HG02678 (cell line): ENCODE data around the gene RAB3C.
"Not testable (repeated sequence)": the region's sequence is repeated elsewhere in the genome, so short reads cannot be mapped to it uniquely, and the experiment has no call there.

Experiments used
- ATAC-seq: cut with Tn5 transposase; IDR thresholded peaks from one replicate; pipeline ENCODE4 v1.9.1; 2021; ENCODE audit warnings: mild to moderate bottlenecking, moderate library complexity; ENCODE audit not compliant: unreplicated experiment

Gene RAB3C

GRCh38 chr5:58582803-58583491, at the start of gene RAB3C:
TSS of gene RAB3C (plus strand) at chr5:58583075. CDS start at chr5:58583209, 134 bp downstream.
- ATAC-seq = peak; percentile 100

GRCh38 chr5:58541935-58542334, 40.9 kb upstream of the RAB3C start:
- not testable (repeated sequence) for ATAC-seq

DNA sequence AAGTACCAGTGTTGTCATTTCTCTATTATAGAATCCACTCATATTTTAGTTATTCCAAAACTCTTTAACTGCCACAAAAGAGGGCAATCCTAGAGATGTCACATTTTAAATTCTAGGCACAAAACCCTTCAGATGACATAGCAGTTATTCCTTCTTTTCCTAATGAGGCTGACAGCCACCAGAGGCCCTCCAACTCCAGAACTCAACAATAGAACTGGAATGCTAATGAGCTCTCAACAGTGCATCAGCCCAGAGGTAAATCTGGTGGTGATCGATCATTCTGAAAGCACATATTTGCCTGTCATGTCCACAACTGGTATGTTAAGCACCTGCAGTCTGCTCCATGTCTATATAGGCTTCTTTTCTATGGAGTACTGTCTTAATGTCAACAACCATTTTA, 40.2 kb upstream of the RAB3C start:
- no peak for ATAC-seq

- ATAC-seq = no peak
These were observed 39.2 kb upstream of the RAB3C start for GRCh38 chr5:58543723-58544122.

DNA sequence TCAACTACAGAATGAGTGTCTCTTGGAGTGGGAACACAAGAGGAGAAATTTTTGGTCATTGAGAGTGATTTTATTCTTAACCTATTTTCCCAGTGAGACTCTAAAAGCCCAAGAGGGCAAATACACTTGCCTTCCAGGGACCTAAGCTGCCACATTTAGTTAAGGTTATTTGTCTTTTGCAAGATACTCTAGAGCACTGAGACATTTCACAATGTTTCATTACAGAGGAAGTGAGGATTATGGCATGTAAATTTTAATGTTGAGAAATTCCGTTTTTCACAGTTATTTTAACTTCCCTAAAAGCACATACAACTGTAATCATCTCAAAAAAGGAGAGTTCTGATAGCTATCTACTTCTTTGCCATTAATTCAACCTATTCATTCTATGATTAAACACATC, 38.7 kb upstream of the RAB3C start:
- no peak for ATAC-seq

DNA sequence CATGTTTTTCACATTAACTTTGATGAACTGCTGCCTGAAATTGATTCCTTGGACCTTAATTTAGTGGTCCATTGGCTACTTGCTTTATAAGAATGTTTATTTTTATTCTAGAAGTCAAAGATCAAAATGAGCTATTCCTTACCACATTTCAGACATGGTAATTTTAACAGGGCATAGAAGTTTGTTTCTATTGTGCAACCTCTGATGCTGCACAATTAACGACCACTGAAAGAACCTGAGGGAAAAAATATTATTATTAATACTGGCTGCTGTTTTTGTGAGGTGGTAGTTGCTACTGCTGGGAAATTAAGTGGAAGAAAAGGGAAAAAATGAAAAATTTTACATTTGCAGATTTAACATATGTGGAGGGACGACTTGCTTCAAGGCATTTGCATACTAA, 37.9 kb upstream of the RAB3C start:
- no peak for ATAC-seq

GRCh38 chr5:58545912-58546311, 37.0 kb upstream of the RAB3C start:
- ATAC-seq = peak; percentile 97

GRCh38 chr5:58548068-58548467, 34.8 kb upstream of the RAB3C start:
- ATAC-seq = no peak

DNA sequence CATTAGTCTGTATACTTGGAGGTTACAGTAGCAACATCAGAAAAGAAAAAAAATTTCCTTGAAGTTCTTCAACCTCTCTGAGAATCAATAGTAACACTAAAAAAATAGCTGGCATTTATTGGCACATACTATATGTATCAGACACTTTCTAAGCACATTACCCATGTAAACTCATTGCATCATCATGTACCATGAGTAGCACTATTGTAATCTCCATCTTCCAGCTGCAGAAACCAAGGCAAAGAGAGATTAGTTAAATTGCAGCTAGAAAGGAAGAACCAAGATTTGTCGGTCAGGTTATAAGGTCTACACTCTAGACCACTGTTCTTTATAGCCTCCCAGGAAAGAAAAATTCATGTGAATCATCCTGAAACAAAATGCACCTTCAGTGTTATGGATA, 31.4 kb upstream of the RAB3C start:
- no peak for ATAC-seq

- not testable (repeated sequence) for ATAC-seq
These were observed 25.1 kb upstream of the RAB3C start for GRCh38 chr5:58557665-58558338.

GRCh38 chr5:58563016-58563700, 19.7 kb upstream of the RAB3C start:
- ATAC-seq = not testable (repeated sequence)

DNA sequence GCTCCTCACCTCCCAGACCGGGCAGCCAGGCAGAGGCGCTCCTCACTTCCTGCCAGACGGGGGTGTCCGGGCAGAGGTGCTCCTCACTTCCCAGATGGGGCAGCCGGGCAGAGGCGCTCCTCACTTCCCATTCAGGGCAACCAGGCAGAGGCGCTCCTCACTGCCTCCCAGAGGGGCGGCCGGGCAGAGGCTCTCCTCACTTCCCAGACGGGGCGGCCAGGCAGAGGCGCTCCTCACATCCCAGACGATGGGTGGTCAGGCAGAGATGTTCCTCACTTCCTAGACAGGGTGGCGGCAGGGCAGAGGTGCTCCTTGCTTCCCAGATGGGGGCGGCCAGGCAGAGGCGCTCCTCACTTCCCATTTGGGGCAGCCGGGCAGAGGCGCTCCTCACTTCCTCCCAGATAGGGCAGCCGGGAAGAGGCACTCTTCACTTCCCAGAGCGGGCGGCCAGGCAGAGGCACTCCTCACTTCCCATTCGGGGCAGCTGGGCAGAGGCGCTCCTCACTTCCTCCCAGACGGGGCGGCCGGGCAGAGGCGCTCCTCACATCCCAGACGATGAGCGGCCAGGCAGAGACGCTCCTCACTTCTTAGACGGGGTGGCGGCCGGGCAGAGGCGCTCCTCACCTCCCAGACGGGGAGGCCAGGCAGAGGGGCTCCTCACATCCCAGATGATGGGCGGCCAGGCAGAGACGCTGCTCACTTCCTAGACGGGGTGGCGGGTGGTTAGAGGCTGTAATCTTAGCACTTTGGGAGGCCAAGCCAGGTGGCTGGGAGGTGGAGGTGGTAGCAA, 18.6 kb upstream of the RAB3C start:
- ATAC-seq = not testable (repeated sequence)

DNA sequence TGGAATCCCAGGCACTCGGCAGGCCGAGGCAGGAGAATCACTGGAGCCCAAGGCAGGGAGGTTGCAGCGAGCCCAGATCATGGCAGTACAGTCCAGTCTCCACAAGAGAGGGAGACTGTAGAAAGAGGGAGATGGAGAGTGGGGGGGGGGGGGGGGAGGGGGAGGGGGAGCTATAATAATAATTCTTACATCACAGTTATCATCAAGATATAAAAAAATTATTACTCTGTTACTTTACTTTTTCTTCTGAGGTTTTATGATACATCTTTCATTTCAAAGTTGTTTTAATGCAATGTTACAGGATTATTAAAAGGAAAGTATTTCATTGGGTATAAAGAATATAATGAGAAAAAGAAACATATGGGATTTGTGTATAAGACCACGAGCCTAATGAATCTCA, 17.8 kb upstream of the RAB3C start:
- no peak for ATAC-seq

DNA sequence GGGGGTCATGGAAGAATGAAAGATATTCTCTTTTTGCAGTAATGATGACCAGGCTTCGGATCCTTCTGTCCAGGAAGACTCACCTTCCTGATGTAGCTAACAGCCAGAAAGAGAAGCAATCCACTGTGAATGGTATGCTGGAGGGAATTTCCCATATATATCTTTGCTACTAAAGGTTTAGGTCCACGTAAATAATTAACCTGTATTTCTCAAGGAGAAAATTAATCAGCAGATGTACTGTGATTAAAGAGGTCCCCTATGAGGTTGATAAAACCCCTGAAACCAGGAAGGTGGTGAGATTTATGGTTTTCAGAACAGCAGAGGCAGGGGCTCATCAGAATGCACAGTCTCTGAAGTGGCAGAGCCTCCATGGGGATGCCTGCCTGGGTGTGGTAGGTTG, 11.4 kb upstream of the RAB3C start:
- no peak for ATAC-seq

DNA sequence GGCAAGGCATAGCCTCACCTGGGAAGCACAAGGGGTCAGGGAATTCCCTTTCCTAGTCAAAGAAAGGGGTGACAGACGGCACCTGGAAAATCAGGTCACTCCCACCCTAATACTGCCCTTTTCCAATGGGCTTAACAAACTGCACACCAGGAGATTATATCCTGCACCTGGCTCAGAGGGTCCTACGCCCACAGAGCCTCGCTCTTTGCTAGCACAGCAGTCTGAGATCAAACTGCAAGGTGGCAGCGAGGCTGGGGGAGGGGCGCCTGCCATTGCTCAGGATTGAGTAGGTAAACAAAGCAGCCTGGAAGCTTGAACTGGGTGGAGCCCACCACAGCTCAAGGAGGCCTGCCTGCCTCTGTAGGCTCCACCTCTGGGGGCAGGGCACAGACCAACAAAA, 9.9 kb upstream of the RAB3C start:
- ATAC-seq = not testable (repeated sequence)

GRCh38 chr5:58579781-58580180, 3.1 kb upstream of the RAB3C start:
- ATAC-seq = no peak

DNA sequence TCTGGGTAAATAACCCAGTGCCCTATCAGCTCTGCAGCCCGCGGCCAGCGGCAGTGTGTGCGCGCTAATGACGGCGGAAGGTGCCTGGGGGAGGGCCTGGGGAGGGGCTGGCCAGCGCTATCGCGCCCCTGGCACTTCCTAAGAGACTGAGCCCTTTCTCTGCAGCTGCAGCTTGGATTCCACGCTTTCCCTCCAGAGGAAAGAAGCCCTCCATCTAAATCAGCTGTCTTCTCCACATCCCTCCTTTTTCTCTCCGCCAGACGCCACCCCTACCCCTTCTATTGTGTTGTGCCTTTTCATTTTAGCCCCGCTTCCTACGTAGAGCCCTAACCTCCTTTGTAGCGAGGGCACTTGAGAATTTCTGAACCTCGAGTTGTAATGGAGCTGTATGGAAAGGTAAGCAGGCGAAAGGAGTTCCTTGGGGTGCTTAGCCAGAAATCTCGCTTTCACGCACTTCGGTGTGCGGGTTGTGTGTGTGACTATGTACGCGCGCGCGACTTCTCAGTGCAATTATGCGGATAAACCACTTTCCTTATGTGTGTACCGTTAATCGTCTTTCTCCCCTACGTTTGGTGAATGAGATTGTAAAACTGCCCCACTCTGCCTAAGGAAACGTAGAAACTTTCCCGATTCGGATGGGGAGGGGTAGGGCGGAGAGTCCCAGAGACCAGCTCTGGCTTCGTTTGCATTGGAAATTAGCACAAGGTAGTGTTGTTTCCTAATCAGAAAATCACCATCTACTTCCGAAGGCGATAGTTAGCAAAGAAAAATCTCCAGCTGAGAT, 664 bp upstream of the RAB3C start:
- ATAC-seq = peak; percentile 26

DNA sequence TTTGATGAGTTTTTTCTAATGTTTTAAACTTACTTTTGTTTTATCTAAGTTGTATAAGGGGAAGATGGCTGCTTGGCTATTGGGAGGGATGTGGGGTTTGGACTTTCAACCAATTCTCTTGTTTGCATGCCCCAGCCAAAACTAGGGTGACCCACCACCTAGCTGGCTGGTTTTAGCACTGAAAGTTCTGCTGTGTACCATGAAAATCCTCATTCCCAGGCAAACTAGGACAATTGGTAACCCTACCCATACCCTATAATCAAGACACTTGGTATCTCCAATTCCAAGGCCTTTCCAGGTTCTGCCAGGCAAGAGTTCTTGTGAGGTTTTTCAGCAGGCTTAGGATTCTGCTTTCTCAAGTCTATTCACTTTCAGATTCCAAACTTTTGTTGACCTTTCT, 13.1 kb downstream of the RAB3C start:
- ATAC-seq = no peak

GRCh38 chr5:58598440-58598839, 15.6 kb downstream of the RAB3C start:
- ATAC-seq = no peak

GRCh38 chr5:58599217-58599616, 16.3 kb downstream of the RAB3C start:
- no peak for ATAC-seq
